ENCODE measurements around the gene PARP4. TPM values are rescaled to one million over a fixed set of nuclear protein-coding genes. Genes with fewer than 3 reads are reported as not detected.

PARP4 gene
- total RNA-seq, 2 donors from 2014 or later = 35.7 to 51.8 TPM

GRCh38 chr13:24505756-24506155 is 6.8 kb downstream of the PARP4 start:
- no peak overlapping the region for H3K4me3 ChIP-seq (ENCODE audit: low read length)
- H3K27ac Mint-ChIP-seq = no peak overlapping the region
- no peak overlapping the region for H3K4me3 Mint-ChIP-seq
- no peaks in the 10 kb centered on the region for H3K9me3 Mint-ChIP-seq
- H3K27me3 ChIP-seq (ENCODE audit: control insufficient read depth, insufficient read depth, low read length, poor library complexity, severe bottlenecking) = no peaks in the 10 kb centered on the region
- no peak overlapping the region for H3K27ac ChIP-seq (ENCODE audit: low read depth, low read length)
- H3K36me3 Mint-ChIP-seq (ENCODE audit: low read depth) = peaks cover 39% of the 10 kb centered on the region
- H3K4me1 Mint-ChIP-seq = peaks cover 4% of the 10 kb centered on the region
- no peaks in the 10 kb centered on the region for H3K4me1 ChIP-seq (ENCODE audit: control insufficient read depth, insufficient read depth, low read length)
- TF ChIP-seq CTCF (conservative IDR thresholded peaks at IDR 0.05) = no peak
- DNase-seq = no peak
- no peaks in the 10 kb centered on the region for H3K27me3 Mint-ChIP-seq (ENCODE audit: insufficient read depth)
- WGBS, 2 experiments (ENCODE audit: insufficient coverage in 1 of 2, insufficient read length in 1 of 2) = 95 to 97% methylated on average over 20 of the region's 20 CpGs
- no peaks in the 10 kb centered on the region for H3K9me3 ChIP-seq (ENCODE audit: control insufficient read depth, low read length)
- H3K9ac ChIP-seq (ENCODE audit: extremely low read depth, low read length, poor library complexity, severe bottlenecking) = no peak overlapping the region
- H3K36me3 ChIP-seq (ENCODE audit: control insufficient read depth, insufficient read depth, low read length) = peaks cover 22% of the 10 kb centered on the region

GRCh38 chr13:24505256-24505655 is 7.3 kb downstream of the PARP4 start:
- Mint-ChIP-seq H3K27me3 (ENCODE audit: insufficient read depth) (no peaks in the 10 kb centered on the region), H3K36me3 (ENCODE audit: low read depth) (peaks cover 40% of the 10 kb centered on the region), H3K9me3 (no peaks in the 10 kb centered on the region), H3K27ac (no peak overlapping the region), H3K4me3 (no peak overlapping the region), H3K4me1 (peaks cover 4% of the 10 kb centered on the region)
- no peak for TF ChIP-seq CTCF (conservative IDR thresholded peaks at IDR 0.05)
- no peak for DNase-seq
- Histone ChIP-seq H3K36me3 (ENCODE audit: control insufficient read depth, insufficient read depth, low read length) (peaks cover 27% of the 10 kb centered on the region), H3K9me3 (ENCODE audit: control insufficient read depth, low read length) (no peaks in the 10 kb centered on the region), H3K9ac (ENCODE audit: extremely low read depth, low read length, poor library complexity, severe bottlenecking) (no peak overlapping the region), H3K4me1 (ENCODE audit: control insufficient read depth, insufficient read depth, low read length) (no peaks in the 10 kb centered on the region), H3K27ac (ENCODE audit: low read depth, low read length) (no peak overlapping the region), H3K27me3 (ENCODE audit: control insufficient read depth, insufficient read depth, low read length, poor library complexity, severe bottlenecking) (no peaks in the 10 kb centered on the region), H3K4me3 (ENCODE audit: low read length) (no peak overlapping the region)
- 94 to 95% methylated on average over 5 to 8 of the region's 8 CpGs for WGBS, 2 experiments (ENCODE audit: insufficient coverage in 1 of 2, insufficient read length in 1 of 2)

DNA sequence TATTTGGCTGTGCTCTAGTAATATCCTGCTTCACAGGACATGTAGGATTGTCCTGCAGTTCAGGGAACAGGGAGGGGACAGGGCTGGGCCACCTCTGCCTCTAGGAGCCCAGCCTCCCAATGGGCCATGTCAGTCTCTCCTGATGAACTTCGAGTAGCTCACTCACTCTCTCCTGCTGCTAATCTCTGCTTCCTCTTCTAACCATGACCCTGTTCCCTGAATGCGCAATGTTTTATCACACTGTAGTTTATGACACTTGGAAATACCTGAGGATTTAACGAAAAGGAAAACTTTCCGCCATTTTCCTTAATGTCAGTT is 9.2 kb downstream of the PARP4 start:
- no peaks in the 10 kb centered on the region for H3K9me3 ChIP-seq (ENCODE audit: control insufficient read depth, low read length)
- no peak overlapping the region for H3K4me3 ChIP-seq (ENCODE audit: low read length)
- no peak overlapping the region for H3K9ac ChIP-seq (ENCODE audit: extremely low read depth, low read length, poor library complexity, severe bottlenecking)
- no peak overlapping the region for H3K4me3 Mint-ChIP-seq
- H3K4me1 ChIP-seq (ENCODE audit: control insufficient read depth, insufficient read depth, low read length) = no peaks in the 10 kb centered on the region
- H3K27me3 ChIP-seq (ENCODE audit: control insufficient read depth, insufficient read depth, low read length, poor library complexity, severe bottlenecking) = no peaks in the 10 kb centered on the region
- H3K9me3 Mint-ChIP-seq = no peaks in the 10 kb centered on the region
- no peak for TF ChIP-seq CTCF (conservative IDR thresholded peaks at IDR 0.05)
- peaks cover 48% of the 10 kb centered on the region for H3K36me3 Mint-ChIP-seq (ENCODE audit: low read depth)
- WGBS, 2 experiments (ENCODE audit: insufficient coverage in 1 of 2, insufficient read length in 1 of 2) = 85 to 97% methylated on average over 3 to 4 of the region's 4 CpGs
- peak overlapping the region; percentile 23 for H3K27ac Mint-ChIP-seq
- no peak overlapping the region for H3K27ac ChIP-seq (ENCODE audit: low read depth, low read length)
- H3K36me3 ChIP-seq (ENCODE audit: control insufficient read depth, insufficient read depth, low read length) = peaks cover 33% of the 10 kb centered on the region
- peaks cover 4% of the 10 kb centered on the region for H3K4me1 Mint-ChIP-seq
- no peak for DNase-seq
- H3K27me3 Mint-ChIP-seq (ENCODE audit: insufficient read depth) = no peaks in the 10 kb centered on the region

All from endodermal cell (in vitro differentiated cells).